NCI-H146 (cell line): ENCODE results near the gene KCNE4.
A peak's percentile ranks its signal among the peaks of the same experiment; 100 is the strongest.

Experiments
- DNase-seq: peaks from one replicate; lab custom pipeline; 2025; lab: John Stamatoyannopoulos, UW

Gene KCNE4

DNA sequence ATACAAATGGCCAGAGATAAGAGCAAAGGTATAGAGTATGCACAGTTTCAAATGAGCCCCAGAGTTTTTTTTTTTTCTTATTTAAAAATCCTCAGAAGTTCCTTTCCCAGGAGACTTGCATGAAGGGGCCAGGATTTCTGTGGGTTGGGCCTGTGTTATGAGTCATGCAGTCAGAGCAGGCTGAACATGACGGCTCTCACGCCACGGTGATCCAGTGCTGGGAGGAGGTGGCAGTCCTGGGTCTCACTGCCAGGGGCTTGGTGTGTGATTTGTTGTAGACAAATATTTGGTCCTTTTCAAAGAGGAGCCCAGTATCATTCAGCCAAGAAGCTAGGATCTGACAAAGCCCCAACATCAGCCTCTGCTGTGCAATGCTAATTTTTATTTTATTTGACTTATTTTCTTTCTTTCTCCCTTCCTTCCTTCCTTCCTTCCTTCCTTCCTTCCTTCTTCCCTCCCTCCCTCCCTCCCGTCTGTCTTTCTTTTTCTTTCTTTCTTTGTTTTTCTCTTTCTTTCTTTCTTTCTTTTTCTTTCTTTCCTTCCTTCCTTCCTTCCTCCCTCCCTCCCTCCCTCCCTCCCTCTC, 10.4 kb upstream of the KCNE4 start:
- peak; percentile 62 for DNase-seq

DNA sequence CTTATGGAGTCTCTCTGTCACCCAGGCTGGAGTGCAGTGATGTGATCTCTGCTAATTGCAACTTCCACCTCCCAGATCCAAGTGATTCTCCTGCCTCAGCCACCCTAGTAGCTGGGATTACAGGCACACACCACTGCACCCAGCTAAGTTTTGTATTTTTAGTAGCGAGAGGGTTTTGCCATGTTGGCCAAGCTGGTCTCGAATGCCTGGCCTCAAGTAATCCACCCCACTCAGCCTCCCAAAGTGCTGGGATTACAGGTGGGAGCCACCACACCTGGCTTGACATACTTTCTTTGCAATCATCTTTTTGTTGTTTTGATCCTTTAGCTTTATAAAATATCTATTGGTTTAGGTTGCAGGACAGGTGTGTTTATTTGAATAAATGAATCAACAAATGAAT, 9.7 kb upstream of the KCNE4 start:
- no peak for DNase-seq

DNA sequence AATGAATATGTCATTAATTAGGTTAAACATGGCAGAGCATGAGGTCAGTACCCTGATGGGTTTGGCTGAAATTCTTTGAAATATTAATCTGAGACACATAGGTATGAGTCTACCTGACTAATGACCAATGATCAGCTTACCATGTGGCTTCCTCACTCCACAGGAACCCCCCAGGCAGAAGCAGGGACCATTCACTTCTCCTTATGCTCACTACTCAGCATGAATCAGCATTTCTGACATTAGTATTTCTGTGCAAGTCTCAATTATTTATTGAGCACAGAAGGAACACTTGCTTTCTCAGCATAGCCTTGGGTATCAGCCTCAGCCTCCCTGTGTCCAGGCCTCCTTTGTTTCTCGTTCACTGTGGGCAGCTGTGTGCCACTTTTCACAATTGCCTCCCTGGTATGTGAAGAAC, 9.3 kb upstream of the KCNE4 start:
- DNase-seq = no peak

DNA sequence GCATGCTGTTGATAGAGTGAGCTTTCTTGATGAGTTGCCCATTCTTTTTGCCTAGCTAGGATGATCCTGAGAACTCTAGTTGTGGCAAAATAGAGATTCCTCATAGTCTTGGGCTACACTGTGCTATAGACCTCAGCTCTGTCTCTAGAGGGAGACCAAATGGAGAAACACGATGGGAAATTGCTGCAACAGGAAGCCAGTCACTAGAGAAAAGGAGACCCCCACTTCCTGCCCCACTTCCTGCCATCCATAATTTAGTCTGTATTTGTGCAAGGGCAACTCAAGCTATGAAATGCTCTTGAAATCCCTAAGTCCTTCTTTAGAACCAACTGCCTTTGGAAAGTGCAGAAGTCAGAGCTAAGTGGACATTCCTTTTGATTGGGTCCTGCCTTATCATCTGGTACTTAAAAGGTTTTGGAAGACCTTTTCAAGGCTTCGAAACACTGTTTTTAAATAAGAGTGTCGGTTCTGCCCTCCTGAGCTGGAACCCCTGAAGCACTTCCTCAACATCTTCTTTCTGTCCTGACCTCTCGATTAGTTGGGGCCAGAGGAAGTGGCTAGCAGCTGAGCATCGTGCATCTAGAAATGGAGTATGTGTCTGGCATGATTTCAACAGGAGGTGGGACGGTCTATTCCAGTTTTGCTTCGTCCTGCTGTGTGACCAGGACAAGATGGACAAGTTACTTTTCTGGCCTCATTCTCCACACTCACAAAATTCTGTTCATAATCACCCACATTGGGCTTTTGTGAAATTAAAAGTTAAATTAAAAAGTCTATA, 8.6 kb upstream of the KCNE4 start:
- no peak for DNase-seq

DNA sequence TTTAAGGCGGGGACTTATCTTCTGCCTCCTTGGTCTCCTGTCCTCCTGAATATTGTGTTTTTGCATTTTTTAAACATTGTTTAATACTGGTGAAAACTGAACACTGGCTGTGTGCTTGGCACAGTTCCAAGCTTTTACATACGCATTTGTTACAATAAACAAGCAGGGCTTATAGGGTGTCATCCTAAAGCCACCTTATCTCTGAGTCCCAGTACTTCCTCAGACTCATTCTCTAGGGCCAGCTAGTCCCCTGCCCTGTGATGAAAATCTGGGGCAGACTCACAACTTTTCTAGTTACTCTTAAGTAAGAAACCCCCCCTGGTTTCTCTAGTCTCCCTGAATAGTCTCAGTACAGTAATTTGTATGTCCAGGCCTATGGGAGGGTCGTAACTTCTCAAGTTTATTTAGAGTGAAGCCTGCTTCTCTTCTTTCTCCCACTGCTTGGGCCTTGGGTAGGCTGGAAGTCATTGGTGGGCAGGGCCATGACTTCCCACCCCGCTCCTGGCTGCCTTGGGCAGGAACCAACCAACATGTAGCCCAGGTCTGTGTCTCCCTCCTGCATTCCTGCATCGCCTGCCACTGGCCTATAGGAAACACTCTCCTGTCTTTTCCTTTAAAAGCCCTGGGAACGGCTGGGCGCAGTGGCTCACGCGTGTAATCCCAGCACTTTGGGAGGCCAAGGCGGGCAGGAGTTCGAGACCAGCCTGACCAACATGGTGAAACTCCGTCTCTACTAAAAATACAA, 7.7 kb upstream of the KCNE4 start:
- DNase-seq = peak; percentile 7

GRCh38 chr2:223044916-223045700, 6.9 kb upstream of the KCNE4 start:
- DNase-seq = no peak

DNA sequence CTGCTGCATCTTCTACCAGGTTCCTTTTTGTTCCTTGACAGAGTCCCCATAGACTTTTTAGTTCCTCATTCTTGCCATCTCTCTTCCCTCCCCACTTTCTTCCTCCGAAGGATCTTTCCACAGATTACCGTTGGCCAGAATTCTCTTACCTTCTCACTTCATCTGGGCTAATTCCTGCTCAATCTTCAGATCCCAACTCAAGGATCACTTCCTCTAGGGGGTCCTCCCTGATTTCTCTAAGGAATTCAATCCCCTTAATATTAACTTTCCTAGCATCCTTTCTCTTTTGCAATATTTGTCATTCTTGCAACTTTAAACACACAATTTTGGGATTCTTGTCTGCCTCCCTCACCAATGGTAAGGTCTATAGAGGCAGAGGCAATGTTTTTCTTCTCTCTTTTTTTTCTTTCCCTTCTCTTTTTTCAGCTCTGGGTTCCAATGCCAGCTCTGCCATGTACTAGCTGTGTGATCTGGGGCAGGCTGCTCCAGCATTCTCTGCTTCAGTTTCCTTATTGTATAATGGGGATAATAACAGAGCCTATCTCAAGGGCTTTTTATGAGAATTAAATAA, 5.4 kb upstream of the KCNE4 start:
- no peak for DNase-seq

DNA sequence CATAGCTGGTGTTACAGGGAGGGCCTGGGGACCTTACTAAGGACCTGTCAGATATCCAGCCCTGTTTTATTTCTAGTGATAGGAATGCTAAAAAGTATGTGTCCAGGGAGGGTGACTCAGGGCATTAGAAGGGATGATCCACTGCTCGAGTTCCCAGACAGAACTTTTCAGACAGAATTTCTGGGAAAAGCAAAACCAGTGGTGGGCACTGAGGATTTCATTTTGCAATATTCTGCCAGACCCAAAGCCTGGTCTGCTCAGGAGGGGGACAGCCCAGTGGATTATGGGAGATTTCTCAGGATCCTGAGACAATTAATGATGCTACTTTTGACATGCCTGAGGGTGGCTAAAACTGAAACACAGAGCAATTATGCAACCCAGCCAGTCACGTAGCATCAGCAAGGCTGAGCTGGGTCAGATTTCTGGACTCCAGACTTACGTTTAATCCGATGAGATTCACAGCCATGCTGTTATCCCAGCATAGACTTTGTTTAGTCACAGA, 4.7 kb upstream of the KCNE4 start:
- DNase-seq = no peak

GRCh38 chr2:223048519-223048918, 3.5 kb upstream of the KCNE4 start:
- no peak for DNase-seq

GRCh38 chr2:223049356-223049755, 2.6 kb upstream of the KCNE4 start:
- DNase-seq = no peak

DNA sequence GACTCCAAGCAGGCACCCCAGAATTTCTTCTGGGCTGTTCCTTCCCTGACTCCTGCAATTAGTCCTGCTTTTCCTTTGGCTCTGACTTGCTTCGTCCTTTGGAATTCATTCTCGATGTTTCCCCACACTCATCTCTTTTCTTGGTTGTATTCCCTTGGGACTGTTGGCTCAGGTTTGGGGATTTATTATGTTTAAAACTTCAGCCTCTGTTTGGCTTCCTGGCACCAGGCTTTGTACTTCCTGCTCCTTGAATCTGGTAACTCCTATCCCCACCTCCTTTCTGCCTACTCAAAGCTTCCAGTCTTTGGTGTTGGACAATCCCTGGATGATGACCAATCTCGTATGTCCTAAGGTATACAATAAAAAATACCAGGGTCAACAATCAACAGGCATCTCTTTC, 1.8 kb upstream of the KCNE4 start:
- no peak for DNase-seq

GRCh38 chr2:223050900-223051504, 988 bp upstream of the KCNE4 start:
- DNase-seq = no peak

- DNase-seq = no peak
Observed at GRCh38 chr2:223052548-223053483, 826 bp downstream of the KCNE4 start.

GRCh38 chr2:223053484-223054192, 1.6 kb downstream of the KCNE4 start:
- no peak for DNase-seq

DNA sequence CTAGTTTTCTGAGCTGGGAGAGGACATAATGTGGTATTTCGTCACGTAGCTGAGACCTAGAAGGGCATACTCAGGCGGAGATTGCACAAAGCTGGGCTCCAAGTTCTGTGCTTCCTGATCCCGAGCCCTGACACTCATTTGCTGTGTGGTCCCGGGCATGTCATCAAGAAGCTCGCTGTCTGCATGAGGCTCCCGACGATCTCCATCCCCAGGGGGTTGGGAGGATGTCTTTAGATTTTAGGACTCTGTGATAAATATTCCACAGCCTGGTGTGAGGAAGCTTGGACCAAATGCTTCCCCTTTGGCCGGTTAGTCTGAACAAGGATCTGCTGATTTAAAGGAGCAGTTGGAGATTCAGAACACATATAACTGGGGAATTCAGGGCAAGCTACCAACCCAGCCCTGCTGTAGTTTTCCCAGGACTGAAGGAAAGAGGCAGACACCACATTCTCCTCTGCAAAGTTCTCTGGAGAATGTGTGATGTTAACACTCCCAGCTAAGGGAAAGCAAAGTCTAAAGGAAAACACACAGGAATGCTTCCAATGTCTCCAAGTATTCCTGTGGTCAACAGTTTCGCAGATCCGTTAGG, 2.3 kb downstream of the KCNE4 start:
- DNase-seq = no peak

GRCh38 chr2:223055140-223055539, 3.1 kb downstream of the KCNE4 start:
- DNase-seq = no peak

- DNase-seq = peak; percentile 77
Observed at GRCh38 chr2:223055836-223056235, 3.8 kb downstream of the KCNE4 start.

DNA sequence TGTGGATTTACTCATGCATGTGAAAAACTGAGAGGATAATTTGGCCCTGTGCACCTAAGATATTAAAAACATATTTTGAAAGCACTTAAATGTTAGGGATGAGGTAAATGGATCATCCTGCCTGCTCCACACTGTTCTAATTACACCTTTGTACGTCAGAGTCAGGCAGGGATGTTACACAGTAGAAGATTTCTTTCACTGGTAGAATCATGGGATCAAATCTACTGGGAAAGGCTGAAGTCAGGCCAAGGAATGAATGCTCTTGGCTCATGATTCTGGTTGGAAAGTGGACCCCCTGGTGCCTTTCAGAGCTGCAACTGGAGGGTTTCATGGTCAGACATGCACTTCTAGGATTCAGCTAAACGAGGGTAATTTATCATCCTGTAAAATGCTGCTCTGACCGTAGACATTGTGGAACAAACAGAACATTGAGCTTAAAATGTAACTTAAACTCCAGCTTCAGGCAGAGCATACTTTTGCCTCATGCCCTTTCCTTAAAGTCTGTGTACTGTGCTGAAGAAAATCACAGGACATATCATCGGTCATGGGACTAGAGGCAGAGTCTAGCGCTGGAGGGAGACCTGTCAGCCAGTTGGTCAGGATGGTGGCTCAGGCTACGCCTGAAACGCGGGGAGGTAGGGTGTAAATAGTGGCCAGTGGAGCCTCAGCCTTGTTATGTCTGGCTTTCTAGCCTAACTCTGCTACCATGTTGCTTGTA, 4.9 kb downstream of the KCNE4 start:
- no peak for DNase-seq

DNA sequence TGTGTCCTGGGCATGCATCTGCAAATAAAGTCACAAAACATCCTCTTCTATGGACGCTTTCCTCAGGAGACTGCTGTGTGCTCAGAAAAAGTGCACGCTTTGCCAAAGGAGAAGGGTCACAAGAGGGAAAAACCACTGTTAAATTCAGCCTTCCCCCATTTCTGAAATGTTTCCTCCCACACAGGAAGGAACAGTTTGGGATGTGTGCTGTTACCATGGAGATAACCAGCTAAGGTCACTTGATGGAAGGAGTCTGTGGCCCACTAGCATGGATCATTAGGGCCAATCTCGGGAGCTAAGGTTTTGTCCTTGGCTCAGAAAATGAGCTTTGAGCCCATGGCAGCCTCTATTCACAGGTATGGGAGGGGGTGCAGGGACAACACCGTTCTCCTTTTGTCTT, 5.6 kb downstream of the KCNE4 start:
- DNase-seq = peak; percentile 30
